HUES64 (cell line): Measurements from ENCODE around the gene ANKRD39.
"Not testable (repeated sequence)": the region's sequence is repeated elsewhere in the genome, so short reads cannot be mapped to it uniquely, and the experiment has no call there.

ENCODE experiments used
- H3K27ac ChIP-seq: 2 replicates; pipeline ENCODE4 v1.7.0; 2013; ENCODE audit warnings: low read depth, low read length, inconsistent platforms
- H3K27me3 ChIP-seq: 2 replicates; pipeline ENCODE4 v1.6.1; 2013; ENCODE audit warnings: mild to moderate bottlenecking, low read length; ENCODE audit not compliant: insufficient read depth
- H3K36me3 ChIP-seq: 2 replicates; pipeline ENCODE4 v1.6.1; 2013; ENCODE audit warnings: mild to moderate bottlenecking, low read length; ENCODE audit not compliant: insufficient read depth
- H3K4me1 ChIP-seq: 2 replicates; pipeline ENCODE4 v1.6.1; 2013; ENCODE audit warnings: mild to moderate bottlenecking, low read length, moderate library complexity; ENCODE audit not compliant: insufficient read depth
- H3K4me3 ChIP-seq: 2 replicates; pipeline ENCODE4 v1.5.1; 2013; ENCODE audit warnings: mild to moderate bottlenecking, low read length, moderate library complexity
- H3K9ac ChIP-seq: 2 replicates; pipeline ENCODE4 v1.6.1; 2013; ENCODE audit warnings: mild to moderate bottlenecking, low read depth, low read length
- H3K9me3 ChIP-seq: 2 replicates; pipeline ENCODE4 v1.6.1; 2013; ENCODE audit warnings: low read depth, low read length; ENCODE audit not compliant: insufficient read depth
- WGBS: fragments of 150-250, 120-280 bp; methylation state at CpG from one replicate; pipeline ENCODE4 v1.1.7; 2013; ENCODE audit warnings: missing lambda C conversion rate; 5-methylcytosine and 5-hydroxymethylcytosine counted together

Gene ANKRD39

DNA sequence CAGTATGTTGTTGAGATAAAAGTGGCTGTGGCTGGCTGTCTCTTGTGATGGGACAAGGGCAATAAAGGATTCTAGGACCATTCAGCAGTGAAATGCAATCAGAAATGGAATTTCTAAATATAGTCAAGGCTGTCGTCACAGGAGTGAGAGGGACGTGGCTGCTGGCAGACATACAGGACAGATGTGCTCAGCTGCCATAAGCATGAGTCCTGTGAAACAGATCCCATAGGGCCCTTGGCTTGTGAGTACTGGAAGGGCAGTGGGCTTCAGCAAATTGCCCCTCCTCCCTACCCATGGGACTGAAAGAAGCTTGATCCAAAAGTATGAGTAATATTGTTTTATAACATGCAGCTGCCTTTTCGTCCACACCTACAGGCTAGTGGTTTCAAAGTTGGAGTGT lies 45.9 kb downstream of the ANKRD39 start:
- Histone ChIP-seq H3K27ac (no peak overlapping the region), H3K9me3 (no peaks in the 10 kb centered on the region), H3K27me3 (no peaks in the 10 kb centered on the region), H3K4me3 (no peak overlapping the region), H3K36me3 (peaks cover 8% of the 10 kb centered on the region; the same call in 1 of the 2 replicates), H3K4me1 (0 out of 2 replicates have a peak, but pooled peaks cover 3% of the 10 kb centered on the region), H3K9ac (no peak overlapping the region)
- 91% methylated on average over 3 of the region's 3 CpGs for WGBS

DNA sequence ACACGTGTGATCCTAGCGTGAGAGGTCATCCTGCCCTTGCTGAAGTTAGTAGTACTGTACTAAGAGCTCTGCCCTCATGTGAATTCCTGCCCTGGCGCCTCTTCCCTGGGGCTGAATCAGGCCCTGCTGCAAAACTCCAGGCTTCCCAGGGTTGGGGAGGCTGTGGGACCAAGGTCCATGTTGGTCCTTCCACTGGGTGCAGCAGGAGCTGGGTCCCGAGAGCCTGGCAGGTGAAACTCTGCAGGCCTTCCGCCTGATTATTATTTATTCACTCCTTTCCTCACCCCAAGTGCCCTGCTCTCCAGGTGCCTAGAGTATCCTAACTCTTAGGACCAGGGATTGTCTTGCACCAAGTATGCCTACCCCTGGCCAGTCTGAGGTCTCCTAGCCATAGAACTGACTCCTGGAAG lies 47.0 kb downstream of the ANKRD39 start:
- H3K36me3 ChIP-seq, result peaks cover 8% of the 10 kb centered on the region; the same call in 1 of the 2 replicates
- no peaks in the 10 kb centered on the region for H3K9me3 ChIP-seq
- no peaks in the 10 kb centered on the region for H3K27me3 ChIP-seq
- 94% methylated on average over 5 of the region's 5 CpGs for WGBS
- no peak overlapping the region for H3K27ac ChIP-seq
- no peak overlapping the region for H3K4me3 ChIP-seq
- 0 out of 2 replicates have a peak, but pooled peaks cover 3% of the 10 kb centered on the region for H3K4me1 ChIP-seq
- H3K9ac ChIP-seq, result no peak overlapping the region

DNA sequence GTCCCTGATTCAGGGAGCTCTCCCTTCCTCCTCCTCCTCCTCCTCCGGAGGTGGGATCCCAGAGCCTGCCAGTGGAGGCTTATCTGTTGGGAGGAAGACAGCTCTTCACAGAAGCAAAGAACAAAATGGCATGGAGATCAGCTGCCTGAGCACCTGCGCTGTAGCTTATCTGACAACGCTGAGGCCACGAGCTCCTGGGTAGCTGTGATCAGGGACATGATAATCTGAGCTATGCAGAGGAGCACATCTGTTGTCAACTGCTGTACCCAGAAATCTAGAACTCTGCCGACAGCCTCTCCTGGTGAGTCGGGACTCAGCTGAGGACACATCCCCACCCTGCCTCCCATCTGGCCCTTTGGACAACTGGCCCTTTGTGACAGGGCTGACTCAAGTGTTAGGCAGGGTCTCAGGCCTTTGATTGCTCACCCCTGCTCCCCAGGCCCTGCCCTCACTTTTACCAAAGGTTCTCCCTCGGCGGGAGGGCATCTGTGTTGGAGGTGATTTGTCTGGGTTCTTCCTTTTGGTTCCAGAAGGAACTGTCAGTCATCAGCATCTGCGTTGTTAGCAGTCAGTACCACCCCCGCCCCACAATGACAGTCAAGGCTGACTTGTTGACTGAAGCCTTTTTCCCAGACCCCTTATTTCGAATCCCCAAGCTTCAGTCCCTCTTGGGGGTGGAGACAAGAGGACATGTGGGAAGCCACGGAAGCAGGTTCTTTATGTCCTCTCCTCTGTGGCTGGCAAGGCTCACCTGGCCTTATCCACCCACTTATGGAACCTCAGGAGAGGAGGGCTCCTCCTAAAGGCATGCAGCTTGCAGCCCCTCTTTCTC lies 47.6 kb downstream of the ANKRD39 start:
- Histone ChIP-seq H3K27ac (no peak overlapping the region), H3K27me3 (no peaks in the 10 kb centered on the region), H3K9me3 (no peaks in the 10 kb centered on the region), H3K36me3 (peaks cover 8% of the 10 kb centered on the region; the same call in 1 of the 2 replicates), H3K4me3 (no peak overlapping the region), H3K4me1 (0 out of 2 replicates have a peak, but pooled peaks cover 3% of the 10 kb centered on the region), H3K9ac (no peak overlapping the region)
- 92% methylated on average over 11 of the region's 12 CpGs for WGBS

DNA sequence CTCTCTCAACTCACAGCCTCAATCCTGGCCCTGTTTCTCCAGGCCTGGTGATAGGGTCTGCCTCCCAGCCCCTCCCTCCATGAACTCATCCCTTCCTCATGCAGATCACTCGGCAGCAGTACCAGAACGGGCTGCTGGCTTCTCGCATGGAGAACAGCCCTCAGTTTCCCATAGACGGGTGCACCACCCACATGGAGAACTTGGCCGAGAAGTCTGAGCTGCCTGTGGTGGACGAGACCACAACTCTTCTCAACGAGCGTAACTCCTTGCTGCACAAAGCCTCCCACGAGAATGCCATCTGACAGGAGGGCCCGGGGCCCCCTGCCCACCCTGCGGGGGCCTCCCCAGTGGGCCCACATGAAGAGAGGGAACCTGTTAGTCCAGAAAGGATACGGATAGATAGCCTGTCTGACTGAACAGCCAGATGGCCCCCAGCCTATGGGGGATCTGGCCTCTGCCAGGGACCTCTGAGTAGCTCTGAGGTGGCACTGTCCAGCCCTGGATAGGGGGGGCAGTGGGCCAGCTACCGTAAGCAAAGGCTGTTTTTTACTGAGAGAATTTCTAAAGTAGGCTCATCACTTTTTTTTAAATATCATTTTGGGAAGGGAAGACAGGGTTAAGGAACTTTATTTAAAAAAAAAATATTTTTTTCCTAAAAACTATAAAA lies 48.5 kb downstream of the ANKRD39 start:
- Histone ChIP-seq H3K9me3 (no peaks in the 10 kb centered on the region), H3K4me3 (no peak overlapping the region), H3K9ac (no peak overlapping the region), H3K27me3 (no peaks in the 10 kb centered on the region), H3K36me3 (peaks cover 8% of the 10 kb centered on the region; the same call in 1 of the 2 replicates), H3K4me1 (no peaks in the 10 kb centered on the region), H3K27ac (no peak overlapping the region)
- WGBS, result 92% methylated on average over 13 of the region's 13 CpGs

DNA sequence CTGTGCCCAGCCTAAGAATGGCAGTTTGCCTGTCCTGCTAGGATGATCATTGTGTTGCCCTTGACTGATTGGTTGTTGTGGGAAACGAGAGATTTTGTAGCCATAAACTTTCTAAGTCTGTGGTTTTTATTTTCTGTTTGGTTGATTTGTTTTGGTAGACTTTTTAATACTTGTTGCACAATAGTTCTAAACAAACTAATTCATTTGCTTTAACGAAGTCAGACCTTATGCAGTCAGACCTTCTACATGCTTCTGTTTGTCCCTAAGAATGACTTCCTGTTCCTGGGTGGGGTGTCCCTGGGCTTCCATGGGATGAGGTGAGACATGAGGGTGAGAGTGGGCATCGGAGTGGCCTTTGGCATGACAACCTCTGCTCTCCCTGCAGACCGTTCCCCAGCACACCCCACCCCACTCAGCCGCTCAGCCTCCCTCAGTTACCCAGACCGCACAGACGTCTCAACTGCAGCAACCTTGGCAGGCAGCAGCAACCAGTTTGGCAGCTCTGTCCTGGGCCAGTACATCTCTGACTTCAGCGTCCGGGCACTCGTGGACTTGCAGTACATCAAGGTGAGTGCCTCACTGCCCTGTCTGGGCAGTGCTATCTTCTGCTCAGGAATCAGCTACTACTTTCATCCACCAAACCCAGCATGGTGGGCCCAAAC lies 49.5 kb downstream of the ANKRD39 start:
- H3K27me3 ChIP-seq, result no peaks in the 10 kb centered on the region
- no peak overlapping the region for H3K4me3 ChIP-seq
- 95% methylated on average over 10 of the region's 10 CpGs for WGBS
- no peaks in the 10 kb centered on the region for H3K9me3 ChIP-seq
- peaks cover 8% of the 10 kb centered on the region; the same call in 1 of the 2 replicates for H3K36me3 ChIP-seq
- H3K4me1 ChIP-seq, result no peaks in the 10 kb centered on the region
- H3K9ac ChIP-seq, result no peak overlapping the region
- no peak overlapping the region for H3K27ac ChIP-seq

DNA sequence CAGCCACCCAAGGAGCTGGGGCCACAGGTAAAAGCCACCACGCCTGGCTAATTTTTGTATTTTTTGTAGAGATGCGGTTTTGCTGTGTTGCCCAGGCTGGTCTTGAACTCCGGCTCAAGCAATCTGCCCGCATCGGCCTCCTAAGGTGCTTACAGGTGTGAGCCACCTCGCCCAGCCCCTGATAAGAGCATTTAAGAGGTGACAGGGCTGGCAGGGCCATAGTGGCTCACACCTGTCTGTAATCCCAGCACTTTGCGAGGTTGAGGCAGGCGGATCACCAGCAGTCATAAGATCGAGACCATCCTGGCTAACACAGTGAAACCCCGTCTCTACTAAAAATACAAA lies 50.7 kb downstream of the ANKRD39 start:
- Histone ChIP-seq H3K9me3 (no peaks in the 10 kb centered on the region), H3K27me3 (no peaks in the 10 kb centered on the region), H3K36me3 (0 out of 2 replicates have a peak, but pooled peaks cover 8% of the 10 kb centered on the region), H3K4me3 (no peak overlapping the region), H3K4me1 (no peaks in the 10 kb centered on the region), H3K9ac (no peak overlapping the region), H3K27ac (no peak overlapping the region)
- WGBS, result 97% methylated on average over 10 of the region's 10 CpGs

DNA sequence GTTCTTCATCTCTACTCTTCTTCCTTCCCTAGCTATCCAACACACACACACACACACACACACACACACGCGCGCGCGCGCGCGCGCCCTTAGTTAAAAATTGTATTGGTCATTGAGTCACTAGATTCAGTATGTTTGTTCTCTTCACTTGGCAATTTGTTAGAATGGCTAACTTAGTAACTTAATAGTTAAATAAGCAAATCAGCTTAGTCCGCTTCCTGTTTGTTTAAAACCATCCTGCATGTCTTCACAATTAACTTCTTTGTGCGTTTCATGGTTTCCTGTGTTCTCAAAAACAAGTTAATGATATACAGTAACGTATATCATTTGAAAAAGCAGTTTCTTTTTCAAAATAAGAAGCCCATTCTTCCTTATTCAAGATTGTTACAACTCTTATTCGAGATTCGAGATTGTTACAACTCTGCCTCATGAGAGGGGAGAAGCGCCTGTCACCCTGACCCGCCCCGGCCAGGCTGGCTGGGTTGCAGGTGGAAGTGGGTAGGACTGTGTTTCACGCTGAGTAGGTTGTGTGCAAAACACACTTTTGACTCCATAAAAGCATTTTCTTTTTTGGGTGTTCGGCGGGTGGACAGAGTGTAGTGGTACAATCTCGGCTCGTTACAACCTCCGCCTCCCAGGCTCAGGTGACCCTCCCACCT lies 51.2 kb downstream of the ANKRD39 start:
- Histone ChIP-seq H3K4me3 (no peak overlapping the region), H3K9ac (no peak overlapping the region), H3K27me3 (no peaks in the 10 kb centered on the region), H3K36me3 (0 out of 2 replicates have a peak, but pooled peaks cover 5% of the 10 kb centered on the region), H3K27ac (no peak overlapping the region), H3K4me1 (no peaks in the 10 kb centered on the region), H3K9me3 (no peaks in the 10 kb centered on the region)
- WGBS, result 94% methylated on average over 14 of the region's 23 CpGs

DNA sequence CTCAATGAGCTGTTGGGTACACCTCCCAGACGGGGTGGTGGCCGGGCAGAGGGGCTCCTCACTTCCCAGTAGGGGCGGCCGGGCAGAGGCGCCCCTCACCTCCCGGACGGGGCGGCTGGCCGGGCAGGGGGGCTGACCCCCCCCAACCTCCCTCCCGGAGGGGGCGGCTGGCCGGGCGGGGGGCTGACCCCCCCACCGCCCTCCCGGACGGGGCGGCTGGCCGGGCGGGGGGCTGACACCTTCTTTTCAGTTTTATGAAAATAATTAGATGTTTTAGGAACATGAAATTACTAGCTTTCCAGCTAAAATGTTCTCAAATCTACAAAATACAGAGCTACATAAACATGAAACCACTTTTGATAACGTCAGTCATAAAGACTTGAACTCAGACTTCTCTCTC lies 51.9 kb downstream of the ANKRD39 start:
- not testable (repeated sequence) for H3K4me3 ChIP-seq, H3K9me3 ChIP-seq, H3K27me3 ChIP-seq, H3K4me1 ChIP-seq, H3K36me3 ChIP-seq, H3K27ac ChIP-seq, H3K9ac ChIP-seq
- WGBS, result 92% methylated on average over 10 of the region's 20 CpGs

DNA sequence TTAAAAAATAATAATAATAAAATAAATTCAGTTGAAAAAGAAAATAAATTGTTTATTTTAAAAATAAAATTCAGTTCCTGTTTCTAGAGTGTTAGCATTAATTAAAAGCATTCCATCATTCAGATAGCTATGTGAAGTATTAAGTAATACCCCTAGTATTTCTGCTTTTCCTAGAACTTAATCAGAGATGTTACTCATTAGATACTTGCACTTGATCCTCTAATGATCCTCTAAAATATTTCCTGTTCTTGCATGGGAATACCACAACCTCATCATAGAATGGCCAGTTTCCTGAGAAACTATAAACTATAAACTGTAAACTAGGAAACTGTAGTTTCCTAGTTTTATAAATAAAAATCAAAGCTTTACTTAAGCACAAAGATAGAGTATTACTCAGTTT lies 52.8 kb downstream of the ANKRD39 start:
- Histone ChIP-seq H3K27ac (no peak overlapping the region), H3K4me3 (no peak overlapping the region), H3K4me1 (no peaks in the 10 kb centered on the region), H3K9ac (no peak overlapping the region), H3K36me3 (0 out of 2 replicates have a peak, but pooled peaks cover 5% of the 10 kb centered on the region), H3K9me3 (no peaks in the 10 kb centered on the region), H3K27me3 (no peaks in the 10 kb centered on the region)

DNA sequence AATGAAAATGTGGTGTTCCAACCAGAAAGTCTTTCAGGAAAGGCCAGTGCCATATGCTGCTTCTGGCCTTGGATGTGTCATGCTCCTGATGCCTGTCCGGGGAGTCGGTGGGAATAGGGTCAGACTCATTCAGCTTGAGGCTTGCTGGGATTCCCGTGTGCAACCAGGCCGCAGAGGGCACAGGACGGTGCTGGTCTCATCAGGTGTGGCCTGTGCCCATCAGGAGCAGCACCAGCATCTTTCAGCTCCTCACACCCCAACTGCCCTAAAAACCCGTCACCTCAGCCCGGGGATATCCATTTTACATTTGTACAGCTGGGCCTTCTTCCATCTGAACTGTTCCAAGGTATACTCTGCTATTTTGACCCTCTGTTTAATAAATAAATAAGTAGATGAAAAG lies 55.1 kb downstream of the ANKRD39 start:
- Histone ChIP-seq H3K27ac (no peak overlapping the region), H3K36me3 (no peaks in the 10 kb centered on the region), H3K27me3 (no peaks in the 10 kb centered on the region), H3K4me3 (no peak overlapping the region), H3K9me3 (no peaks in the 10 kb centered on the region), H3K4me1 (no peaks in the 10 kb centered on the region), H3K9ac (no peak overlapping the region)
- WGBS, result 96% methylated on average over 7 of the region's 7 CpGs
